Trophoblast cell (in vitro differentiated cells and primary cell): ENCODE data around the gene DCDC2B.

Experiments
- DNase-seq, 2 donors: peaks; one replicate each; pipeline ENCODE4 v3.0.0-alpha.2; 2016
- H2AFZ ChIP-seq: 2 replicates; pipeline ENCODE4 v1.6.1; 2013; ENCODE audit warnings: low read length, moderate library complexity, mild to moderate bottlenecking; ENCODE audit not compliant: insufficient read depth, poor library complexity
- H2AK5ac ChIP-seq: 2 replicates; pipeline ENCODE4 v1.6.1; 2013; ENCODE audit warnings: mild to moderate bottlenecking, low read length
- H2BK120ac ChIP-seq: 2 replicates; pipeline ENCODE4 v1.6.1; 2013; ENCODE audit warnings: low read length, mild to moderate bottlenecking, moderate library complexity; ENCODE audit not compliant: insufficient read depth, poor library complexity
- H2BK12ac ChIP-seq: 2 replicates; pipeline ENCODE4 v1.6.1; 2013; ENCODE audit warnings: mild to moderate bottlenecking, low read length, moderate library complexity
- H2BK5ac ChIP-seq: 2 replicates; pipeline ENCODE4 v1.6.1; 2013; ENCODE audit warnings: low read length, low read depth, moderate library complexity, mild to moderate bottlenecking; ENCODE audit not compliant: poor library complexity
- H3K14ac ChIP-seq: 2 replicates; pipeline ENCODE4 v1.6.1; 2013; ENCODE audit warnings: mild to moderate bottlenecking, low read length
- H3K18ac ChIP-seq: 2 replicates; pipeline ENCODE4 v1.6.1; 2013; ENCODE audit warnings: mild to moderate bottlenecking, low read length
- H3K23ac ChIP-seq: 2 replicates; pipeline ENCODE4 v1.6.1; 2013; ENCODE audit warnings: low read length
- H3K27ac ChIP-seq: 2 replicates; pipeline ENCODE4 v1.5.1; 2013; ENCODE audit warnings: low read depth, mild to moderate bottlenecking, inconsistent platforms, low read length, moderate library complexity
- H3K27me3 ChIP-seq: 2 replicates; pipeline ENCODE4 v1.6.1; 2013; ENCODE audit warnings: inconsistent platforms, mild to moderate bottlenecking, low read length, moderate library complexity; ENCODE audit not compliant: insufficient read depth
- H3K36me3 ChIP-seq, 2 experiments: 1 replicate in 1 of 2; 2 replicates in 1 of 2; pipeline ENCODE4 v1.6.1; 2013; ENCODE audit warnings: low read length in 2 of 2, mild to moderate bottlenecking in 2 of 2, moderate library complexity in 1 of 2; ENCODE audit not compliant: insufficient read depth in 2 of 2, control insufficient read depth in 1 of 2
- H3K4ac ChIP-seq: 2 replicates; pipeline ENCODE4 v1.6.1; 2013; ENCODE audit warnings: low read depth, mild to moderate bottlenecking, low read length, moderate library complexity
- H3K4me1 ChIP-seq, 2 experiments: 1 replicate in 1 of 2; 2 replicates in 1 of 2; pipeline ENCODE4 v1.6.1; 2013; ENCODE audit warnings: low read length in 2 of 2, mild to moderate bottlenecking in 2 of 2, moderate library complexity in 1 of 2; ENCODE audit not compliant: insufficient read depth in 2 of 2, control insufficient read depth in 1 of 2
- H3K4me2 ChIP-seq: 2 replicates; pipeline ENCODE4 v1.6.1; 2013; ENCODE audit warnings: inconsistent platforms, mild to moderate bottlenecking, low read length, moderate library complexity
- H3K4me3 ChIP-seq: 2 replicates; pipeline ENCODE4 v1.5.1; 2013; ENCODE audit warnings: mild to moderate bottlenecking, low read depth, low read length, inconsistent platforms
- H3K79me1 ChIP-seq: one replicate; pipeline ENCODE4 v1.6.1; 2013; ENCODE audit warnings: low read length
- H3K79me2 ChIP-seq: 2 replicates; pipeline ENCODE4 v1.6.1; 2013; ENCODE audit warnings: low read length, mild to moderate bottlenecking; ENCODE audit not compliant: control insufficient read depth, insufficient read depth, poor library complexity
- H3K9ac ChIP-seq: 2 replicates; pipeline ENCODE4 v1.6.1; 2013; ENCODE audit warnings: mild to moderate bottlenecking, low read length
- H3K9me3 ChIP-seq: 2 replicates; pipeline ENCODE4 v1.6.1; 2013; ENCODE audit warnings: low read depth, mild to moderate bottlenecking, control low read depth, inconsistent platforms, low read length; ENCODE audit not compliant: insufficient read depth
- H4K12ac ChIP-seq: 2 replicates; pipeline ENCODE4 v1.6.1; 2013; ENCODE audit warnings: low read depth, mild to moderate bottlenecking, low read length, moderate library complexity
- H4K8ac ChIP-seq: 2 replicates; pipeline ENCODE4 v1.6.1; 2013; ENCODE audit warnings: low read depth, mild to moderate bottlenecking, low read length, moderate library complexity
- H4K91ac ChIP-seq: one replicate; pipeline ENCODE4 v1.6.1; 2013; ENCODE audit warnings: low read depth, mild to moderate bottlenecking, low read length, moderate library complexity
- WGBS: extraction: QIAGEN DNeasy Blood & Tissue Kit; methylation state at CpG from one replicate; pipeline ENCODE4 v1.1.7; 2013; ENCODE audit warnings: missing lambda C conversion rate; ENCODE audit not compliant: insufficient read length, insufficient coverage; ENCODE audit errors: extremely low coverage; 5-methylcytosine and 5-hydroxymethylcytosine counted together

DCDC2B gene

DNA sequence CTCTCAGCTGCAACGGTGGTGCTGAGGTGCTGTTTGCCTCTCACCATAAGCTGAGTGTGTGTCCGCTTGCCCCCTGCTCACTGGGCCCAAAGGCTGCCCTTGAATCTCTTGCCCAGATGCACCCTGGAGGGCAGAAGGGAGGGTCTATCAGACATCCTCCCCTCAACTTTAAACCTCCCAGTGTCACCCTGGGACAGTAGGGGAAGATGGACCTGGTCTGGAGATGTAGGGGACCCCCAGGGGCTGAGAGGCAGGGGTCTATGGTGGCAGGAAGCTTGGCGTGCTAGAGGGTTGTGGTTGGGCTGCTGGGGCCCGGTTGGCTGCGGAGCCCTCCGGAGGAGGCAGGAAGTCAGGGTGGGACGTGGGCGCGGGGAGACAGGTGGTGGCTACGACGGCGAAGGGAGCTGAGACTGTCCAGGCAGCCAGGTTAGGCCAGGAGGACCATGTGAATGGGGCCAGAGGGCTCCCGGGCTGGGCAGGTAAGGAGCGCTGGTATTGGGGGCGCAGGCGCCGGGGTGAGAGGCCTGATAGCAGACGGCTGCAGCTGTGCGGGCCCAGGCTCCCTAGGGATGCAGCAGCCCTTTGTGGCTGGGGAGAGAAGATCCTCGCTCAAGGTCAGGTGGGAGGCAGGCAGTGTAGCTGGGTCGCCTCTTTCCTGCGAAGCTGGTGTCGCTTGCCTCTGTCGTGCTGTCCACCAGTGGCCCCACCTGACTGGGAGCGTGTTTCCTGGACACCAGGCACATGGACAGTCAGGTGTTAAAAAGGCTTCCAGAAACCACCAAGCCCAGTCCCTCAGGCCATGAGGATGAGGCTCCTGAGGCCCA is 42.2 kb downstream of the DCDC2B start, which contains the start of gene LCK:
Gene LCK (plus strand): TSS at position 373 of the 824 bp plus-strand sequence. CDS start 23,065 bp downstream, outside the sequence.
- no peak within 1 kb of the TSS for H3K4me2 ChIP-seq
- no peak within 1 kb of the TSS for H2BK120ac ChIP-seq
- H3K14ac ChIP-seq: no peak within 1 kb of the TSS
- no peak for DNase-seq
- H3K36me3 ChIP-seq: no peaks in the 10 kb centered on the region
- H3K4me3 ChIP-seq: no peak within 1 kb of the TSS
- no peak within 1 kb of the TSS for H2BK12ac ChIP-seq
- H4K91ac ChIP-seq: no peak within 1 kb of the TSS
- no peak within 1 kb of the TSS for H2AK5ac ChIP-seq
- no peak within 1 kb of the TSS for H4K12ac ChIP-seq
- H3K18ac ChIP-seq: no peak within 1 kb of the TSS
- no peak within 1 kb of the TSS for H4K8ac ChIP-seq
- no peak within 1 kb of the TSS for H2AFZ ChIP-seq
- peak within 1 kb of the TSS; percentile 3 for H3K9ac ChIP-seq
- no peak within 1 kb of the TSS for H3K27ac ChIP-seq
- H3K79me2 ChIP-seq: no peaks in the 10 kb centered on the region
- H3K4me1 ChIP-seq: peaks cover 2% of the 10 kb centered on the region in 2 experiments
- H3K9me3 ChIP-seq: no peaks in the 10 kb centered on the region
- no peak within 1 kb of the TSS for H3K4ac ChIP-seq
- no peaks in the 10 kb centered on the region for H3K79me1 ChIP-seq
- no peak within 1 kb of the TSS for H2BK5ac ChIP-seq
- no peaks in the 10 kb centered on the region for H3K27me3 ChIP-seq
- WGBS: no CpG with 5 or more reads among the region's 25 CpGs
- H3K23ac ChIP-seq: no peak within 1 kb of the TSS

DNA sequence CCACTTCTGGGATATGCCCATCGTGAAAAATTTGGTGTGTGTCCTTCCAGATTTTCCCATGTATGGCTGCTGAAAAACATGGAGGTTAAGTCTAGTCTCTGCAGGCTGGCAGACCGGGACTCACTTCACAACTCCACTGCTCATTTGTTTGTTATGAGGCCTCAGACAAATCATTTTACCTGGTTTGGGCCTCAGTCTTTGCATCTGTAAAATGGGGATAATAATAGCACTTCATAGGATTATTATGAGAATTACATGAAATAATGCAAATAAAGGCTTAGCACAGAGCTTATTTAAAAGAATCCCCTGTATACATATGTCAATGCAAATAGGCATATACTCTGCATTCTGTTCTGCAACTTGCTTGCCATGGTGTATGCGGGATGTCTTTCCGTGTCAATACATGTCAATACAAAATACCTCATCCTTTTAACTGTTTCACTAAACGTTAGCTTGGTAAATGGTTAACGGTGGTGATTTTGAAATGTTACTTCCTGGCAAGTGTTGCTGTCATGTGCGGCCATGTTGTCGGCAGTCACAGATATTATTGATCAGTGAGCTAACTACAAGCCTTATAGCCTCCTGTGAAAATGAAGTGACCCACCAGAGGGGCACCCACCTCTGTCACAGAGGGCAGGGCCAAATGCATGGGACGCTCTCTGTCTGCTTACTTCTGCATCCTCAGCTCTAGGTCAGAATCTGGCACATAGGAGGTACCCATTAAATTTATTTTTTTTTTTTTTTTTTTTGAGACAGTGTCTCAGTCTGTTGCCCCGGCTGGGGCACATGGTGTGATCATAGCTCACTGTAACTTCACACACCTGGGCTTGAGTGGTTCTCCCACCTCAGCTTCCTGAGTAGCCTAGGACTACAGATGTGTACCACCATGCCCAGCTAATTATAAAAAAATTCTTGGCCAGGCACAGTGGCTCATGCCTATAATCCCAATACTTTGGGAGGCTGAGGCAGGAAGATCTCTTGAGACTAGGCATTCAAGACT is 46.5 kb downstream of the DCDC2B start:
- no peak overlapping the region for H3K18ac ChIP-seq
- H4K91ac ChIP-seq: no peak overlapping the region
- H2AFZ ChIP-seq: no peak overlapping the region
- H3K27ac ChIP-seq: no peak overlapping the region
- no peak for DNase-seq
- no peaks in the 10 kb centered on the region for H3K79me1 ChIP-seq
- H2BK120ac ChIP-seq: no peak overlapping the region
- no peak overlapping the region for H4K8ac ChIP-seq
- no peak overlapping the region for H2BK5ac ChIP-seq
- no peaks in the 10 kb centered on the region for H3K4me1 ChIP-seq
- no peak overlapping the region for H3K14ac ChIP-seq
- H3K4ac ChIP-seq: no peak overlapping the region
- H3K4me2 ChIP-seq: no peak overlapping the region
- WGBS: no CpG with 5 or more reads among the region's 10 CpGs
- no peak overlapping the region for H2AK5ac ChIP-seq
- H3K9me3 ChIP-seq: no peaks in the 10 kb centered on the region
- no peaks in the 10 kb centered on the region for H3K27me3 ChIP-seq
- H3K4me3 ChIP-seq: no peak overlapping the region
- H3K23ac ChIP-seq: no peak overlapping the region
- H3K9ac ChIP-seq: no peak overlapping the region
- no peak overlapping the region for H4K12ac ChIP-seq
- H3K79me2 ChIP-seq: no peaks in the 10 kb centered on the region
- no peaks in the 10 kb centered on the region for H3K36me3 ChIP-seq
- no peak overlapping the region for H2BK12ac ChIP-seq

DNA sequence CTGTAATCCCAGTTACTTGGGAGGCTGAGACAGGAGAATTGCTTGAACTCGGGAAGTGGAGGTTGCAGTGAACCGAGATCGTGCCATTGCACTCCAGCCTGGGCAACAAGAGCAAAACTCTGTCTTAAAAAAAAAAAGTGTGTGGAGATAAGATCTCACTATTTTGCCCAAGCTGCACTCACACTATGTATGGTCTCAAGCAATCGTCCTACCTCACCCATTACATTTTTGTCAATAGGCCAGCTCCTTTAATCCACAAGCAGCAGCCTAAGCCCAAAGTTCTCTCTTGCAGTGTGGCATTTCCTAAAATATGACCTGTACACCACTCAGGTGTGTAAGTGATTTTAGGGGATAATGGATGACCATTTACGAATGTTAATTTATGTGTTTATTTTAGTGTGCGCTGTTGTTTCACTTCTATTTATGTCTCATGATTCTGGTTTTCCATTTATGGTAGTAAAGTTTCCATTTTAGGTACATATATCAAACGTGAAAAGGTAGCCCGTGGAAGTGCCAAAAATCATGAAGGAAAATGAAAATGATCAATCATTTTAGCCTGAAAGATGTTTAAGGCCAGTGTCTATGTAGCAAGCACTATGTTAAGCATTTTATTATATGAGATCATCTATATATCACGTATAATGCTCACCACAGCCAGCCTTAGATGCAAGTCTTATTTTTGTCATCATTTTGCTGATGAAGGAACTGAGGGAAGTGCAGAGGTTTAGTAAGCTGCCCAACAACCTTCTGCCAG is 47.8 kb downstream of the DCDC2B start:
- no peaks in the 10 kb centered on the region for H3K9me3 ChIP-seq
- H3K18ac ChIP-seq: no peak overlapping the region
- no peak overlapping the region for H3K27ac ChIP-seq
- no CpG with 5 or more reads among the region's 9 CpGs for WGBS
- H3K4ac ChIP-seq: no peak overlapping the region
- H3K14ac ChIP-seq: no peak overlapping the region
- no peak overlapping the region for H3K9ac ChIP-seq
- no peak overlapping the region for H3K23ac ChIP-seq
- no peak overlapping the region for H4K12ac ChIP-seq
- H3K4me1 ChIP-seq: no peaks in the 10 kb centered on the region
- no peaks in the 10 kb centered on the region for H3K79me2 ChIP-seq
- no peak overlapping the region for H3K4me2 ChIP-seq
- no peak overlapping the region for H2AFZ ChIP-seq
- H3K79me1 ChIP-seq: no peaks in the 10 kb centered on the region
- no peaks in the 10 kb centered on the region for H3K27me3 ChIP-seq
- DNase-seq: no peak
- no peak overlapping the region for H2BK12ac ChIP-seq
- no peak overlapping the region for H3K4me3 ChIP-seq
- no peak overlapping the region for H2BK5ac ChIP-seq
- no peak overlapping the region for H4K91ac ChIP-seq
- H2AK5ac ChIP-seq: no peak overlapping the region
- H4K8ac ChIP-seq: no peak overlapping the region
- H2BK120ac ChIP-seq: no peak overlapping the region
- H3K36me3 ChIP-seq: no peaks in the 10 kb centered on the region

DNA sequence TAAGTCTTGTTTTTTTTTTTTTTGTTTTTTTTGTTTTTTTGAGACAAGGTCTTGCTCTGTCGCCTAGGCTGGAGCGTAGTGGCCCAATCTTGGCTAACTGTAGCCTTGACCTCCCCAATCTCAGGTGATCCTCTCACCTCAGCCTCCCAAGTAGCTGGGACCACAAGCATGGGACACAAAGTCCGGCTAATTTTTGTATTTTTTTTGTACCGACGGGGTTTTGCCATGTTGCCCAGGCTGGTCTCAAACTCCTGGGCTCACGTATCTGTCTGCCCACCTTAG is 48.3 kb downstream of the DCDC2B start:
- WGBS: no CpG with 5 or more reads among the region's 6 CpGs
- Histone ChIP-seq H2AK5ac (no peak overlapping the region), H2AFZ (no peak overlapping the region), H3K9me3 (no peaks in the 10 kb centered on the region), H3K27me3 (no peaks in the 10 kb centered on the region), H4K8ac (no peak overlapping the region), H3K79me1 (no peaks in the 10 kb centered on the region), H3K79me2 (no peaks in the 10 kb centered on the region), H3K4me3 (no peak overlapping the region), H4K12ac (no peak overlapping the region), H4K91ac (no peak overlapping the region), H3K36me3 (no peaks in the 10 kb centered on the region), H3K4me2 (no peak overlapping the region), H3K4ac (no peak overlapping the region), H3K27ac (no peak overlapping the region), H2BK12ac (no peak overlapping the region), H3K14ac (no peak overlapping the region), H3K18ac (no peak overlapping the region), H3K23ac (no peak overlapping the region), H3K9ac (no peak overlapping the region), H2BK5ac (no peak overlapping the region), H3K4me1 (no peaks in the 10 kb centered on the region), H2BK120ac (no peak overlapping the region)
- no peak for DNase-seq
